GM21737 (cell line): ENCODE measurements around the gene UHMK1.
"Not testable (repeated sequence)": the region's sequence is repeated elsewhere in the genome, so short reads cannot be mapped to it uniquely, and the experiment has no call there.

ENCODE experiments used
- ATAC-seq: cut with Tn5 transposase; IDR thresholded peaks from one replicate; pipeline ENCODE4 v1.9.1; 2021; ENCODE audit warnings: mild to moderate bottlenecking, moderate library complexity; ENCODE audit not compliant: unreplicated experiment

Gene UHMK1

DNA sequence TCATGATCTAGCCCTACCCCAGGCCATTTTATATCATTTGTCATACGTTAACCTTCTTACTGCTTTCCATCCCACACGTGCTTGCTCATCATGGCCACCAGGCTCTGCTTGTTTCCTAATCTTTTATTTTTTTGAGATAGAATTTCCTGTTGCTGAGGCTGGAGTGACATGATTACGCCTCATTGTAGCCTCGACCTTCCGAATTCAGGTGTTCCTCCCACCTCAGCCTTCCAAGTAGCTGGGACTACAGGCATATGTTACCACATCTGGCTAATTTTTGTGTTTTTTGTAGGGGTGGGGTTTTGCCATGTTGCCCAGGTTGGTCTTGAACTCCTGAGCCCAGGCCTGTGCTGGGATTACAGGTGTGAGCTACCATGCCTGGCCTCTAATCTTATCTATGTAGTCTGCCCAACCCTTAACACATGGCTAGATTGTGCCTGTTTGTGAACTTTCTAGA is 67.2 kb downstream of the UHMK1 start:
- no peak for ATAC-seq

DNA sequence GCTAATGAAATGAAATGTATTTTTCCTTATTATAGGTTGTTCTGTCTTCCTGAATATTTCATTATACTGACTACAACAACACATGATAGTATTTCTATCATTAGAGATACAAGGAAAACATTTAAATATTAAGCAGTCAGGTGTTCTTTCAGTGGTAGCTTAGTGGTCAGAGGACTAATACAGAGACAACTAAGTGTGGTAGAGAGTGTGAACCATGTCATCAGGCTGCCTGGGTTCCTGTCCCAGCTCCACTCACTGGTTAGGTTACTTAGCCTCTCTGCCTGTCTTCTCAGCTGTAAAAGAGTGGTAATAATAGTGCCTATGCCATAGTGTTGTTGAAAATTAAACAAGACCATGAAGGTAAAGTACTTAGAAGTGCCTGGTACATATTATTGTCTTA is 67.8 kb downstream of the UHMK1 start:
- no peak for ATAC-seq

DNA sequence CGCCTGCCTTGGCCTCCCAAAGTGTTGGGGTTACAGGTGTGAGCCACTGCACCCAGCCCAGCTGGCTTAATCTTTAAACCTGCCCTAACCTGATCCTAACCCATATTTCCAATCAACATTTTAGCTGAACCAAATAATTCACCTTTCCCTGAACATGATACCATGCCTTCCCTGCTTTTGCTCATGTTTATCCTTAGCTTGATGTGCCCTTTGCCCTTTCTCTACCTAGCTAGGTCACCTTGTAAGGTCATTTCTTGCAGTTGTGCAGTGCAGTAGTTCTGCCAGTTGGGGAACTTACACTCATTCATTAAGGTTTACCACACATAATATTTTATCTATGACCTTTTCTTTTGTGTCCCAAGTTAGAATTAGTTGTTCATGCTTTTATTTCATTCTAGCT is 69.3 kb downstream of the UHMK1 start:
- no peak for ATAC-seq

DNA sequence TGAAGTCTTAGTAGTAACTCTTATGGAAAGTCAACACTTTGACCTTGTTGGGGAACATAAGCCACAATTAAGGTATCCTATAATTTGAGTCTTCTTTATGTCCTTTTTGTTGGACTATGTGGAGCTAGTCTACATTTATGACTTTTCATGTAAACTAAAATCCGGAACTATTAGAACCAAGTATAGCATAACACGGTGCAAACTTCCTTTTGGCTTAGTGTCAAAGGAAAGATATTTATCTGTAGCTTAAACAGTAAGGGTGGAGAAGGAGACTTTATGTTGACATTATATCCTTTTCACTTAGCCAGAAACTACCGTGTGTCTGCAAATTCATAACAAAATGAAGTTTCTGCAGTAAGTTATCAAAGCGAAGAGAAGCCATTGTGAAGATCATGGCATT is 71.2 kb downstream of the UHMK1 start:
- ATAC-seq = no peak

DNA sequence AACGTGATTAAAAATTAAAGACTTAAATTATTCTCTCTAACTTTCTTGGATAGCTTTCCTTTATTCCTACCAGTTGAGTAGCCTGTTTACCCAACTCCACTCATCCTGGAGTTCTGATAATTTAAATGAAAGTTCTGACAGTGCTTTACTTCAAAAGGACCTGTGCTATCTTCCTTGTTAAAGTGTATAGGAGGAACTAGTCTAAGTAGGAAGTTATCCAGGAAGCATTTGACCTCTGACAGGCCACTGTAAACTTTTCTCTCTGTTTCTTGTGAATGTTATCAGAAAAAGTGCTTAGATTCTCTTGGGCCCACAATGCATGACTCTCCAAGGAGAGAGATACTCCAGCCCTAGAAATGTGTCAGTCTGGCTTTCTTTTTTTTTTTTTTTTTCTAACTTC is 73.1 kb downstream of the UHMK1 start:
- no peak for ATAC-seq

DNA sequence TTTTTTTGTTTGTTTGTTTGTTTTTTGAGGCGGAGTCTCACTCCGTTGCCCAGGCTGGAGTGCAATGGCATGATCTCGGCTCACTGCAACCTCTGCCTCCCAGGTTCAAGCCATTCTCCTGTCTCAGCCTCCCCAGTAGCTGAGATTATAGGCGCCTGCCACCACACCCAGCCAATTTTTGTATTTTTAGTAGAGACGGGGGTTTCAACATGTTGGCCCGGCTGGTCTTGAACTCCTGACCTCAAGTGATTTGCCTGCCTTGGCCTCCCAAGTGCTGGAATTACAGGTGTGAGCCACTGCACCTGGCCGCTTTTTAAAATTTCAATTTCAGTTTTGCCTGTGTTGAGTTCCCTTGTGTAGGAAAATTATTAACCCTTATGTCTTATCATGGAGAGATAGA is 73.5 kb downstream of the UHMK1 start:
- not testable (repeated sequence) for ATAC-seq

DNA sequence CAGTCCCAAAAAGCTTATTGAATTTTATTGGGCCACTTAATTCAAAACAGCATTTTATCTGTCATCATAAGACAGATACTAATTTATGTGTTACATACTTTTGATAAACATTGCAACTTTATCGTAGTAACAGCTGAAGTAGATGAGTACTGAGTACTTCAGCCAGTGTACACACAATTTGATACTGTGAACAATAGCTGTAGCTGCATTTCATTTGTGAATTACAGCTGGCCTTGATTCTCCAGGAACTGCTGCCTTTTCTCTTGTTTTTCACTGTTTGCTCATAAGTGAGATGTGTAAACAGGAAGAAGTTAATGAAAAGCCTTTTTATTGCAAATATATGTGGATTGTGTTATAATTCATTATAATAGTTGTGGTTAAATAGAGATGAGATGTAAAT is 74.1 kb downstream of the UHMK1 start:
- no peak for ATAC-seq

DNA sequence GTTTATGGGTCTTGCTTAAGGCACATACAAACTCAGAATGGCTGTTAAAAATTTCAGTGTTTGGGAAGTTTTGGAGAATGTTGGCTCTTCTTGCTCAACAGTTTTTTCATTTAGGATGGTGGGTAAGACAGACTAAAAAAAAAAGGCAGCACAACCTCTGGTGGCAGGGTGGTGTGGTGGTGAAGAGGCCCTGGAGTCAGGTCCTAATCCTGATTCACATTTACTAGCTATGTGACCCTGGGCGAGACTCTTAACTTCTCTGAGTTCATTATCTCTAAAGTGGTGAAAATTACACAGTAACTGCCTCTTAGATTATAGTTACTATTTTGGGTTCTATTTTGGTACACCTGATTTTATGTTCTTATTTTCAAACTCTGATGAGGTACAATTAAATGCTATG is 75.5 kb downstream of the UHMK1 start:
- ATAC-seq = no peak

DNA sequence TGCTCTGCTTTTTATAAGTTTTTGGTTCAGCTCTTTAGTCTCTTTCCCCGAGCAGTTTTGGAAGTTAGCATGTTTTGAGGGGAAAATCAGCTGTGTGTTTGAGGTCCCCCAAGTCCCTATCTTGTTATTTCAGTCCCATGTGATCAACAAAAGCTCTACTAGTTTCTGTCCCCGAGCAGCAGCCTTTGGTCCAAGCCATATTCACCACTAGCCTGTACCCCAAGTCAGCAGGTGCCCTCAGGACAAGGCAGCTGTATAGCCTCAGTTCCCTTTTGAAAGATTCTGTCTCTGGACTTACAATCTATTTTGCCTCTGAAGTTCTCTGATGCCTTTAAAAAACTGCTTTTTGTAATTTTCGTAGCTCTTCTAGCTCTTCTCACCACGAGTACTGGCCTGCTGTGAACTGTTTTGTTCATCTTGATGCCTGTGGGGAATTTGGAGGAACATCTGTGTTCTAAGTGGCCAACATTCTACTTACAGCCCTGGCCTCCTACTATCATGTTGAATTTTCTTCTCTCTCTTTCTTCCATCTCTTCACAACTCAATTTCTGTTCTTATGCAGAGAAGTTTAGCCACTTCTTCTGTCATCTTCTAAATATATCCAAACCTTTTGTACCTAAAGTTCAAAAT is 80.6 kb downstream of the UHMK1 start:
- no peak for ATAC-seq

DNA sequence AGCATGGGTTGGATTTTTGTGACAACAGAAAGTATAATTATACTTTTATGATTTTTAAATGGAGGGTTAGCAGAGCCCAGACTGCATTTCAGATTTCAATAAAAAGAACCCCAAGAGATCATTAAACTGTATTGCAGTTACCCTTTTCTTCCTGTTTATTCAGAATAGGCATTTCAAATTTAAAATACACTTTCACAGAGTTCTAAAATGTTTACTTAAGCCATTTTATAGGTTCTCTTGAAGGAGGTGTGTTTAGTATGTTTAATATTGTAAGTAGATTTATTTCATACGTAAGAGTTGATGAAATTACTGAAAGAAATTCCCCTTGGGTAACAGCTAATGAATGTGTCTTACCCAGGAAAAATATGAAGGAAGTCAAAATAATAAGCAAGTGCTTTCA is 81.3 kb downstream of the UHMK1 start:
- no peak for ATAC-seq
